Measurements from ENCODE around the gene COX7A1.
"Not testable (repeated sequence)": the region's sequence is repeated elsewhere in the genome, so short reads cannot be mapped to it uniquely, and the experiment has no call there.

The COX7A1 gene

DNA sequence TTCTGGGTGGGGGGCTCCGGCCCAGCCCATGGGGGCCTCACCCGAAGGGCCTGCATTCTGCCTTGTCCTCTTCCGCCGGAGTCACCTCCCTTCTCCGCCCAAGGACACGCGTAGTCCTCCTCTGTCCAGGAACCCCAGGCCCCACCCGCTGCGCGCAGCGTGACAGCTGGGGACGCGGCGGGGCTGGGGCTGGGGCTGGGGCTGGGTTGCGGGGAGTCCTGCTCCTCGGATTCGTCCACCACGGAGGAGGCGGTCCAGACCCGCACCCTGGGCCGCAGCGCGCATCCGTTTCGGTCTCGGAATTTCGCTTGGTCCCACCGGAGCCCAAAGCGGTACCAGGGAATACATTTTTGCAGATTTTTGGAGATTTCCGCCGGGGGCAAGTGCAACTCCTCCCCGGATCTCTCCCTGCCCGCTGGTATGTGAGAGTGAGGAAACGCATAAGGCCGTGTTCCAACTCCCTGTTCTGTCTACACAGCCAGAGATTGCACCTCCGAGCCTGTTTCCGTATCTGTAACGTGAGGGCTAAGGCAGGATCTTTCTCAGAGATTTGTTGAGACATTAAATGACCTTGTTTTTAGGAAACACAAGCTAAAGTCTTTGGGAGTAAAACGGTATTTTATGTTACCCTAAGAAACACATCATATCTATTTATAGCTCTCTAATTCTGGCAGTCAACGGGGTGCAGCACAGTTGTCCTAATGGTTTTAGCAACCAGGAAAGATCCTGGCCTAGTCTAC is at the start of gene COX7A1:
COX7A1 (minus strand) TSS at position 96 of the 740 bp plus-strand sequence; CDS start at position 56, 40 bp downstream.
- no peak for DNase-seq (ENCODE audit: low spot score)

GRCh38 chr19:36201684-36202083 is 49.4 kb upstream of the COX7A1 start:
- DNase-seq (ENCODE audit: low spot score), result no peak

GRCh38 chr19:36198119-36198518 is 45.9 kb upstream of the COX7A1 start:
- DNase-seq (ENCODE audit: low spot score), result no peak

DNA sequence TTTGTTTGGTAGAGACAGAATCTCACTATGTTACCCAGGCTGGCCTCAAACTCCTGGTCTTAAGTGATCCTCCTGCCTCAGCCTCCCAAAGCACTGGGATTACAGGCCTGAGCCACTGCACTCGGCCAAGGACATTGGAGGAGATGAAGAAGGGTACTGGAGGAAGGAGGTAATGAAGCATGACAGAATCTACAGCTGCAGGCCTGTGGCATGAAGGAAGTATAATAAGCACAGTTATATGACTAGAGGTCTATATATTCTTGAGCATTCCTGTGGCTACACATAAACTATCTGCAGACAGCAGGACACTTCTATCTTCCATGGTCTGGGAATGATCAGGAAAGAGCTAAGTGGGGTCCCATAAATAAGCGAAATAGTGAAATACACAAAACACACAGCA is 44.0 kb upstream of the COX7A1 start:
- no peak for DNase-seq (ENCODE audit: low spot score)

GRCh38 chr19:36186722-36187121 is 34.5 kb upstream of the COX7A1 start:
- not testable (repeated sequence) for DNase-seq (ENCODE audit: low spot score)

DNA sequence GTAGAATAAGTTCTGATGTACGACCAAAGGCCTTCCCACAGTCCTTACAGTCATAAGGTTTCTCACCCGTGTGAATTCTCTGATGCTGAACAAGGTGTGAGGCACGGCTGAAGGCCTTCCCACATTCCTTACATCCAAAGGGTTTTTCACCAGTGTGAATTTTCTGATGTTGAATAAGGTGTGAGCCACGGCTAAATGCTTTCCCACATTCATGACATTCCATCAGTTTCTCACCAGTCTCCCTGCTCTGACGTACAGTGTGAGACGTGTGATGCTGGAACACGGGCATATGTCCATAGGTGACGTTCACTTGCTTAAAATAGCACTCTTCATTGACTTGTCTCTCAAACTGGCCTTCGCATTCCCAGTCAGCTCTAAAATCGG is 31.0 kb upstream of the COX7A1 start:
- DNase-seq (ENCODE audit: low spot score), result no peak

GRCh38 chr19:36182612-36183244 is 30.5 kb upstream of the COX7A1 start:
- DNase-seq (ENCODE audit: low spot score), result no peak

DNA sequence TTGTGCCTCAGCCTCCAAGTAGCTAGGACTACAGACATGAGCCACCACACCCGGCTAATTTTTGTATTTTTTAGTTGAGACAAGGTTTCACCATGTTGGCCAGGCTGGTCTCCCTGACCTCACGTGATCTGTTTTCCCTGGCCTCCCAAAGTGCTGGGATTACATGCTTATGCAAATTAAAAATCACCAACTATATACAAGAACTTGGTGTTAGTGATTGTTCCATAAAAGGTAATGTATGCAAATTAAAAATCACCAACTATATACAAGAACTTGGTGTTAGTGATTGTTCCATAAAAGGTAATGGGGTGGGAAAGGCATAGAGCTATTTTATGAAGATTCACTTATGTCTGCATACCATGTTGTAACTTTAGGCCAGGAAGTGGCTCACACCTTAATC is 26.8 kb upstream of the COX7A1 start:
- DNase-seq (ENCODE audit: low spot score), result not testable (repeated sequence)

- DNase-seq (ENCODE audit: low spot score), result not testable (repeated sequence)
Measured at GRCh38 chr19:36173846-36174245, 21.6 kb upstream of the COX7A1 start.

DNA sequence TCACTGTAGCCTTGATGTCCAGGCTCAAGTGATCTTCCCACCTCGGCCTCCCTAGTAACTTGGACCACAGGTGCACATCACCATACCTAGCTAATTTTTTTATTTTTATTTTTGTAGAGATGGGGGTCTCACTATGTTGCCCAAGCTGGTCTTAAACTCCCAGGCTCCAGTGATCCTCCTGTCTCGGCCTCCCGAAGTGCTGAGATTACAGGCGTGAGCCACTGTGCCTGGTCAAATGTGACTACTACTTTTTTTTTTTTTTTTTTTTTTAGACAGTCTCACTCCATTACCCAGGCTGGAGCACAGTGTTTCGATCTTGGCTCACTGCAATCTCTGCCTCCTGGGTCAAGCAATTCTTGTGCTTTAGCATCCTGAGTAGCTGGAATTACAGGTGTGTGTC is 20.6 kb upstream of the COX7A1 start:
- DNase-seq (ENCODE audit: low spot score), result no peak

DNA sequence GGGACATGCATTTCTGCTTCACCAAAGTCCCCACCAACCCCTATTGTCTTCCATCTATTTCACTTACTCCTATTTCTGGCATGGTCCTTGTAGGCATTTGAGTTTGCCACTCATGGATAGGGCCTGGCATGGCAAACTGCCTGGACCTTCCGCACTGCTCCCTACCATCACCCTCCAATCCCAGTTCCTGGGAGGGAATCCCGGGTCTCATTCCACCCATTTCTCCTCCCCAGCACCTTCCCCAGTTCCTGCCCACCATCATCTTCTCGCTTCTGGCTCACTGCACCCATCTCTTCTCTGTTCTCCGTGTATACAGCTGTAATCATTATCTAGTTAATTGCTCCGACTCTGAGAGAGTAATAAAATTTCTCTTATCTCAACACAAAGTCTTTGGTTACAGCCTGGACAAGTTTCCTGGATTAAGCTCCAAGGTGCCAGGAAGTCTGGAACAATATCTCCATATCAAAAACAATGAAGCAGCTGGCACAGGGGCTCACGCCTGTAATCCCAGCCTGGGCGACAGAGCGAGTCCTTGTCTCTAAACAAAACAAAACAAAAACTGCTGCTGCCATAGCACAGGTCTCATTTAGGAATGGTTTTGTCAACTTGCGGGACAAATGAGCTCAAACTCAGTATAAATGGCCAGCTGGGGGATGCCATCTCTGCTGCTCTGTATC is 17.0 kb upstream of the COX7A1 start:
- DNase-seq (ENCODE audit: low spot score), result no peak

- no peak for DNase-seq (ENCODE audit: low spot score)
Measured at GRCh38 chr19:36163813-36164212, 11.6 kb upstream of the COX7A1 start.

DNA sequence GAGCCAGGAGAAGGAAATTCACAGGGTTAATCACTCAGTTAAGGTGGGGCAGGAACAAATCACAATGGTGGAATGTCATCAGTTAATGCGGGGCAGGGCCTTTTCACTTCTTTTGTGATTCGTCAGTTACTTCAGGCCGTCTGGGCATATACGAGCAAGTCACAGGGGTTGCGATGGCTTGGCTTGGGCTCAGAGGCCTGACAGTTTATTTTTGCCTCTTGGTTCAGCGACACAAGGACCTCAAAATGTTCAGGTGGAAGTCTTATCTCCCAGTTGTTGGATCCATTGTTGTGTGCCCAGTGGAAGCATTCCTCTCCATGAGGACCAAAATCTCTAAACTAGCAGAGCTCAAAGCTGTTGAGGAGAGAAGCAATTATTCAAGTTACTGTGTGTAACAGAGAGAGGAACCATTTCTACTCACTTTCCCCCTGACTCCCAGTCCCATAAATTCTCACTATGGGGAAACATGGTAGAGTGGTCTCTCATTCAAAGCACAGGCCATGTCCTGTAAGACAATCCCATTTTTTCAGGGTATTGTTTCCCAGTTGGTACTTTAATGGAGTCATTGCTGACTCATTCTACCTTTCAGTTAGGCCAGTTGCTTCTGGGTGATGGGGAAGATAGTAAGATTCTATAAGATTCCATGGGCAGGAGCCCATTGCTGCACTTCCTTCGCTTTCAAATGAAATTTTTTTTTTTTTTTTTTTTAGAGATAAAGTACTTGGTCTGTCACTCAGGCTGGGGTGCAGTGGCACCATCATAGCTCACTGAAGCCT is 8.8 kb upstream of the COX7A1 start:
- DNase-seq (ENCODE audit: low spot score), result no peak

- no peak for DNase-seq (ENCODE audit: low spot score)
Measured at GRCh38 chr19:36153126-36153525, 879 bp upstream of the COX7A1 start.

GRCh38 chr19:36152019-36152351 is 262 bp downstream of the COX7A1 start:
- no peak for DNase-seq (ENCODE audit: low spot score)

GRCh38 chr19:36151144-36152018 is 866 bp downstream of the COX7A1 start:
- DNase-seq (ENCODE audit: low spot score), result no peak

DNA sequence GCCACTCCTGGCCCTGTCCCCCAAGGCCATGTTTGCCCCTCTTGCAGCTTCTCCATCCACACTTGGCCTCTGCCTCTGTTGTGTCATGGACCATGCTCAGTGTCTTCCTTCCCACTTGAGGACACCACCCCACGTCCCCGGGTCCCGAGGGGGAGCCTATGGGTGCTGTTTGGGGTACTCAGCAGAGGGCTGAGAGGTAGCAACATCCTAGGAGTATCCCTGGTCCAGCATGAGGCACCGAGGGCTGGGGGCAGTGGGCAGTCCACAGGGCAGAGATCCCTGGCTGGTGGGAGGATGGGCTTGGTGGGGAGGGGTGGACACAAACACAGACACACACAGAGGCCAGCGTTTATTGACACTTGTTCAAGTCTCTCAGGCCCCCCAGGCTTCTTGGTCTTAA is 1.7 kb downstream of the COX7A1 start:
- no peak for DNase-seq (ENCODE audit: low spot score)

DNA sequence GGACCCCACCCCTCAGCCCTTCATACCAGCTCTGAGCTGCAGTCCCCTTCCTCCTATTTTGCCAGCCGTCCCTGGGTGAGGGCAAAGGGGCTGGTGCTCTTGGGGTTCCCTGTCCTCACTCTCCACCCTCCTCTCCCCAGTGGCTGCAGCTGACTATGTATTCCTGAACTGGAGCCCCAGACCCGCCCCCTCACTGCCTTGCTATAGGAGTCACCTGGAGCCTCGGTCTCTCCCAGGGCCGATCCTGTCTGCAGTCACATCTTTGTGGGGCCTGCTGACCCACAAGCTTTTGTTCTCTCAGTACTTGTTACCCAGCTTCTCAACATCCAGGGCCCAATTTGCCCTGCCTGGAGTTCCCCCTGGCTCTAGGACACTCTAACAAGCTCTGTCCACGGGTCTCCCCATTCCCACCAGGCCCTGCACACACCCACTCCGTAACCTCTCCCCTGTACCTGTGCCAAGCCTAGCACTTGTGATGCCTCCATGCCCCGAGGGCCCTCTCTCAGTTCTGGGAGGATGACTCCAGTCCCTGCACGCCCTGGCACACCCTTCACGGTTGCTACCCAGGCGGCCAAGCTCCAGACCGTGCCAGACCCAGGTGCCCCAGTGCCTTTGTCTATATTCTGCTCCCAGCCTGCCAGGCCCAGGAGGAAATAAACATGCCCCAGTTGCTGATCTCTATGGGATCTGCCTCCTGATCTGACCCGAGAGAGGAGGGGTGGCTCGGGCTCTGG is 2.4 kb downstream of the COX7A1 start:
- DNase-seq (ENCODE audit: low spot score), result no peak

DNA sequence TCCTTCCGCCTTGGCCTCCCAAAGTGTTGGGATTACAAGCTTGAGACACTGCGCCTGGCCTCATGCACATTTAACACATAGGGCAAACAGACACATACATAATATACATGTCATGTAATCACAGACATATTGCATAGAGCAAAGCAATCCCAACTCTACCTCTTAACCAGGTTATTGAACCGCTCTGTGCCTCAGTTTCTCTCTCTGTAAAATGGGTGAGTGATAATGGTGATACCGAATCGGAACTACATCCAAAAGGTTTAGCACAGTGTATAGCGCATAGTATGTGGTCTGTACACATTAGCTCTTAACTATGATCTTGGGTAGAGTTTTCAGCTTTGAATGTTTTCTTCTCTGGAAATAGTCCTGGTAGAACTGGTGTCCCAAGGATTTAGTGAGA is 7.6 kb downstream of the COX7A1 start:
- no peak for DNase-seq (ENCODE audit: low spot score)

- DNase-seq (ENCODE audit: low spot score), result no peak
Measured at GRCh38 chr19:36142496-36142895, 9.8 kb downstream of the COX7A1 start.

DNA sequence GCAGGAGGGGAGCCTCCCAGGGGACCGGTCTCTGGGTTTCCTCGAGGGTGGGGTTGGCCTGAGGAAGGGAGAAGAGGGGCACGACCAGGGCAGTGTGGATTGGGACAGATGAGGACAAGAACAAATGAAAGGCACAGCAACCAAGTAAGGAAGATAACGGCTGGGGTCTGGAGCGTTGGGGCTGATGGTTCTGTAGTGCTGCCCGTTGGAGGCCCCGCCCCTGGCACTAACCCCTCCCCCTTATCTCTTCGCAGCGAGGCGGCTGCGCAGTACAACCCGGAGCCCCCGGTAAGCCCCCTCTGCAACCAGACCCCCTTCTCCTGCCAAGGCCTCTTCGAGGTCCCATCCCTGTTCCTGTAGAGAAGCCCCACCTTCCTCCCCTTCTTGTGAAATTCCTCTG is 10.2 kb downstream of the COX7A1 start:
- no peak for DNase-seq (ENCODE audit: low spot score)

Data from CD4-positive, alpha-beta T cell treated with Interleukin-2 at 100 ng/mL for 4 hours (primary cell).